HS-5 (cell line): Measurements from ENCODE around the gene MOCOS.

Source experiments
- DNase-seq: peaks from one replicate; pipeline ENCODE4 v3.0.0-alpha.2; 2012; ENCODE audit warnings: low read depth

MOCOS gene

GRCh38 chr18:36273347-36273746, 86.0 kb downstream of the MOCOS start:
- DNase-seq = no peak

- DNase-seq = no peak
Measured at GRCh38 chr18:36274083-36274715, 86.9 kb downstream of the MOCOS start.

GRCh38 chr18:36275561-36275960, 88.3 kb downstream of the MOCOS start:
- no peak for DNase-seq

GRCh38 chr18:36279001-36279400, 91.7 kb downstream of the MOCOS start:
- DNase-seq = no peak

- DNase-seq = no peak
Measured at GRCh38 chr18:36281936-36282335, 94.6 kb downstream of the MOCOS start.

- no peak for DNase-seq
Measured at GRCh38 chr18:36283448-36283847, 96.2 kb downstream of the MOCOS start.

- DNase-seq = no peak
Measured at GRCh38 chr18:36284268-36284667, 97.0 kb downstream of the MOCOS start.

- DNase-seq = no peak
Measured at GRCh38 chr18:36284671-36285295, 97.5 kb downstream of the MOCOS start.

- no peak for DNase-seq
Measured at GRCh38 chr18:36287653-36288052, 100.4 kb downstream of the MOCOS start.

GRCh38 chr18:36288689-36289088, 101.4 kb downstream of the MOCOS start:
- DNase-seq = no peak

GRCh38 chr18:36294031-36294430, 106.7 kb downstream of the MOCOS start:
- no peak for DNase-seq

GRCh38 chr18:36295214-36295613, 107.9 kb downstream of the MOCOS start:
- DNase-seq = no peak

GRCh38 chr18:36295880-36296301, 108.6 kb downstream of the MOCOS start:
- no peak for DNase-seq

GRCh38 chr18:36296650-36297416, 109.5 kb downstream of the MOCOS start:
- no peak for DNase-seq

- no peak for DNase-seq
Measured at GRCh38 chr18:36297417-36298125, 110.3 kb downstream of the MOCOS start, which contains the start of gene FHOD3. Gene FHOD3, plus strand, starts transcription at chr18:36297713. Its CDS starts 123 bp downstream, at chr18:36297836.

GRCh38 chr18:36298126-36298741, 110.9 kb downstream of the MOCOS start:
- no peak for DNase-seq

- no peak for DNase-seq
Measured at GRCh38 chr18:36299015-36299414, 111.7 kb downstream of the MOCOS start.

GRCh38 chr18:36300211-36300610, 112.9 kb downstream of the MOCOS start:
- DNase-seq = no peak

- no peak for DNase-seq
Measured at GRCh38 chr18:36301884-36302283, 114.6 kb downstream of the MOCOS start.

GRCh38 chr18:36302676-36303075, 115.4 kb downstream of the MOCOS start:
- DNase-seq = no peak

GRCh38 chr18:36303211-36303844, 116.0 kb downstream of the MOCOS start:
- DNase-seq = no peak

GRCh38 chr18:36304723-36305122, 117.4 kb downstream of the MOCOS start:
- no peak for DNase-seq
